HAP-1 (cell line): ENCODE results near the gene ATP6V0E1.
"Not testable (repeated sequence)": the region's sequence is repeated elsewhere in the genome, so short reads cannot be mapped to it uniquely, and the experiment has no call there.

Experiments used
- DNase-seq, 2 experiments: peaks; one replicate each; pipeline ENCODE4 v3.0.0-alpha.2; 2016 to 2020; ENCODE audit warnings: low spot score in 2 of 2
- H3K27me3 ChIP-seq: fragments of 250-450 bp; sonication (Bioruptor Pico); 2 replicates; pipeline ENCODE4 v1.5.1; 2020; ENCODE audit warnings: low read depth, mild to moderate bottlenecking, moderate library complexity
- H3K36me3 ChIP-seq: fragments of 250-450 bp; sonication (Bioruptor Pico); replicated peaks from 2 replicates; pipeline ENCODE4 v1.5.1; 2020; ENCODE audit warnings: mild to moderate bottlenecking
- H3K4me1 ChIP-seq: fragments of 250-450 bp; sonication (Bioruptor Pico); 2 replicates; pipeline ENCODE4 v1.5.1; 2020; ENCODE audit warnings: mild to moderate bottlenecking
- H3K4me3 ChIP-seq: fragments of 250-450 bp; sonication (Bioruptor Pico); 2 replicates; pipeline ENCODE4 v1.5.1; 2020; ENCODE audit warnings: mild to moderate bottlenecking, moderate library complexity
- H3K9me3 ChIP-seq: fragments of 250-450 bp; sonication (Bioruptor Pico); 2 replicates; pipeline ENCODE4 v1.5.1; 2020; ENCODE audit warnings: mild to moderate bottlenecking, moderate library complexity
- in situ Hi-C: fragments of 300-500 bp; cut with MboI; formaldehyde crosslinking; loops from 3 replicates; pipeline ENCODE4 v1.14.3; 2020; ENCODE audit warnings: low sequenced_read_pairs, inconsistent platforms, mixed read lengths

ATP6V0E1 gene

GRCh38 chr5:173041881-173042762 lies 58.6 kb downstream of the ATP6V0E1 start:
- no peaks in the 10 kb centered on the region for H3K4me1 ChIP-seq
- H3K27me3 ChIP-seq = no peaks in the 10 kb centered on the region
- DNase-seq = no peak
- H3K36me3 ChIP-seq = no peaks in the 10 kb centered on the region
- in situ Hi-C loops = no loop called here
- no peaks in the 10 kb centered on the region for H3K9me3 ChIP-seq
- no peak overlapping the region for H3K4me3 ChIP-seq

- H3K4me1 ChIP-seq = no peaks in the 10 kb centered on the region
- no peaks in the 10 kb centered on the region for H3K9me3 ChIP-seq
- H3K27me3 ChIP-seq = no peaks in the 10 kb centered on the region
- no peaks in the 10 kb centered on the region for H3K36me3 ChIP-seq
- H3K4me3 ChIP-seq = no peak overlapping the region
- in situ Hi-C loops = no loop called here
- no peak for DNase-seq
Measured at GRCh38 chr5:173042763-173043107, 59.2 kb downstream of the ATP6V0E1 start.

DNA sequence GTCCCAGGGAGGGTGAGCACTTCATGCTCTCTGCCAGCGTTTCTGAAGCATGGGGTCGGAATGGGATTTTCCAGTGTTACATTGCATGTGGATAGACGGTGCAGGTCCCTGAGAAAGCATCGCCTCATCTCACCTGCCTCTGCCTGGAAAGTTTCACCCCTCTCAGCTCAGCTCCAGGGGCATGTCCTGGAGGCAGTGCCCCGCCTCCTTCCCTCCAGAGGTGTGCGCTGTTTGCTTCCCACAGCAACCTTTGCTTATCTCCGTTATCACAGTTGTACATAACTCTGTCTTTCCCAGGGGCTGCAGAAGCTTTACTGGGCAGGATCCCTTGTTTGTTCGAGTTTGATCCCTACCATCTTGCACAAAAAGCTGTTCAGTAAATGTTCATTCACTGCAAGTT lies 61.9 kb downstream of the ATP6V0E1 start:
- in situ Hi-C loops = no loop called here

DNA sequence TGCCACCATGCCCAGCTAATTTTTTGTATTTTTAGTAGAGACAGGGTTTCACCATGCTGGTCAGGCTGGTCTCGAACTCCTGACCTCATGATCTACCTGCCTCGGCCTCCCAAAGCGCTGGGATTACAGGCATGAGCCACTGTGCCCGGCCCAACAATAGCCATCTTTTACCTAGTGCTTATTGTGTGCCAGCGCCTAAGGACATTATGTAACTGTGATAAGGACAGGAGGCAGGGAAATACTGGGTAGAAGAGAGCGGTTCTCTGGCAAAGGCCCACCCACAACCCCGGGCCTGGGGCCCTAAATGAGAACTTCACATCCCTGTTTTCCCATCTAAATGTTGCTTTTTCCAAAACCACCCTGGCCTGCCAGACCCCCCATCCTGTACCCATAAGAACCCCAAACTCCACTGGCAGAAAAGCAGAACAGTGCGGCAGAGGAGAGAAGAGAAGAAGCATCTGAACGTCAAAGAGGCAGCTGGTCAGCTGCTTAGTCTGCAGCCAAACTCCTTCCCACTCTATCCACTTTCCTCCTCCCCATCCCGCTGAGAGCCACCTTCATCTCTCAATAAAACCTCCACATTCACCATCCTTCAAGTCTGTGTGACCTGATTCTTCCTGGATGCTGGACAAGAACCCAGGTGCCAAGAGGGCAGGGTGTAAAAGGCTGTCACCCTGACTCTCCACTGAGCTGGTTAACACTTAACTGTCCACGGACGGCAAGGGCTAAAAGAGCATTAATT lies 63.7 kb downstream of the ATP6V0E1 start:
- in situ Hi-C loops, H3K36me3 ChIP-seq, H3K4me3 ChIP-seq, DNase-seq, H3K4me1 ChIP-seq, H3K27me3 ChIP-seq, H3K9me3 ChIP-seq: not testable (repeated sequence)

More for the DNA sequence above, 61.9 kb downstream of the ATP6V0E1 start:
- Histone ChIP-seq H3K4me1 (no peaks in the 10 kb centered on the region), H3K36me3 (no peaks in the 10 kb centered on the region), H3K9me3 (no peaks in the 10 kb centered on the region), H3K27me3 (no peaks in the 10 kb centered on the region; the same call in 1 of the 2 replicates), H3K4me3 (no peak overlapping the region)
- DNase-seq = no peak

GRCh38 chr5:173047838-173048105 lies 64.2 kb downstream of the ATP6V0E1 start:
- DNase-seq = no peak
- no peaks in the 10 kb centered on the region for H3K9me3 ChIP-seq
- H3K4me1 ChIP-seq = no peaks in the 10 kb centered on the region
- H3K36me3 ChIP-seq = no peaks in the 10 kb centered on the region
- in situ Hi-C loops = no loop called here
- no peak overlapping the region for H3K4me3 ChIP-seq
- no peaks in the 10 kb centered on the region; the same call in 1 of the 2 replicates for H3K27me3 ChIP-seq

DNA sequence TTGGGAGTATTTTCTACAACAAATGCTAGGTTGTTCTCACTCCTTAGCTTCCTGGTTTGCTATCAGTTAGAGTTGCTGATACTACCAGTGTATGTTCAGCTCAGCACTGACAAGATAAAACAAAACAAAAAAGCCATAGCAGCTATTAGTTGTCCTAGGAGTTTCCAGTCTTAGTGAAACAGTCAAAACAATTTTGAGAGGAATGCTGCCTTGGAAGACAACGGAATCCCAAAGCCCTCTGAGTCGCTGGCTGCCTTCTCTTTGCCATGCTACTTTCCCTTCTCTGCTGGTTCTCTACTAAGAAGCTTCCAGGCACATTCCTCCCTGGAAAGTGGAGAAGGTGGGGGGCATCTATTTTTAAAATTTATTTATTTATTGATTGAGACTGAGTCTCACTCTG lies 67.2 kb downstream of the ATP6V0E1 start:
- no peaks in the 10 kb centered on the region for H3K4me1 ChIP-seq
- no peak overlapping the region for H3K4me3 ChIP-seq
- in situ Hi-C loops = no loop called here
- H3K27me3 ChIP-seq = no peaks in the 10 kb centered on the region; the same call in 1 of the 2 replicates
- no peaks in the 10 kb centered on the region for H3K9me3 ChIP-seq
- DNase-seq = no peak
- H3K36me3 ChIP-seq = no peaks in the 10 kb centered on the region

DNA sequence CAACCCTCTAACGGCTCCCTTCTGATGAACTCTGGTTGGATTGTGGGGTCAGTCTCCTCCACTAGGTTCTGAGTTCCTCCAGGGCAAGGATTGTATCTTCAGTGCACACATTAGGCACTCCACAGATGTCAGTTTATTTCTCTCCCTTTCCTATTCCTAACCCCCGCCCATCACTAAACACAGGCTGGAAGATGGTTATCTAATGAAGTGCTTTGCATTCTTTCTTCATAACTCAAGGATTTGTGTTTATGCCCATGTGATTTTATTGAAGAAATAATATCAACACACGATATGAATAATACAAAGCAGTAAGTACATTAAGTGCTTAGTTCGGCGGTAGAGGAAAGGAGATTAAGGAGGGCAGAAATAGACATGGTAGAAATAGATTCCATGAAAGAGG lies 68.2 kb downstream of the ATP6V0E1 start:
- Histone ChIP-seq H3K27me3 (no peaks in the 10 kb centered on the region; the same call in 1 of the 2 replicates), H3K4me3 (no peak overlapping the region), H3K9me3 (no peaks in the 10 kb centered on the region), H3K4me1 (no peaks in the 10 kb centered on the region), H3K36me3 (no peaks in the 10 kb centered on the region)
- in situ Hi-C loops = no loop called here
- no peak for DNase-seq

DNA sequence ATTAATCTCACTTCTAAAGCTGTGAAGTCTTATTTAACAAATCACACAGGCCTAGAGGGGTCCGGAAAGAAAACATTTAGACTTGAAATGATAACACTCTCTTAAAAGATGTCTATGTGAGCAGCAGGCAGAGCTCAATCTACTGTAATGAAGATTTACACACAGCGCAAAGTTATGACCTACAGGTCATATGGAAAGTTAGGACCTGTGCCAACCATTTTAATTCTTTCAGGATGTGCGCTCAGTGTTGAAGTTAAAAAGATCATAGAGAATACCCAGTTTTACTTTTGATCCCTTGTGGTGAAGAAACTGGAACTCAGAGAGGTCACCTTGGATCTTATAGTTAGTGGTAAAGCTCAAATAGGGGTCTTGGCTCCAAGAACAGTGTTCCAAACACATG lies 69.5 kb downstream of the ATP6V0E1 start:
- Histone ChIP-seq H3K4me1 (no peaks in the 10 kb centered on the region), H3K4me3 (no peak overlapping the region), H3K27me3 (no peaks in the 10 kb centered on the region; the same call in 1 of the 2 replicates), H3K9me3 (no peaks in the 10 kb centered on the region), H3K36me3 (no peaks in the 10 kb centered on the region)
- in situ Hi-C loops = no loop called here
- no peak for DNase-seq

- DNase-seq = no peak
- no peaks in the 10 kb centered on the region; the same call in 1 of the 2 replicates for H3K27me3 ChIP-seq
- H3K9me3 ChIP-seq = no peaks in the 10 kb centered on the region
- in situ Hi-C loops = loop anchor here (5.0 kb wide), 1 partner anchor 73 kb away; the partner anchor contains the start of gene ATP6V0E1
- no peaks in the 10 kb centered on the region for H3K36me3 ChIP-seq
- no peaks in the 10 kb centered on the region for H3K4me1 ChIP-seq
- H3K4me3 ChIP-seq = peak overlapping the region; percentile 69
Measured at GRCh38 chr5:173055042-173055721, 71.6 kb downstream of the ATP6V0E1 start.

GRCh38 chr5:173055722-173055982 lies 72.1 kb downstream of the ATP6V0E1 start:
- no peaks in the 10 kb centered on the region for H3K36me3 ChIP-seq
- H3K4me1 ChIP-seq = no peaks in the 10 kb centered on the region
- DNase-seq = no peak
- in situ Hi-C loops = loop anchor here (5.0 kb wide), 1 partner anchor 73 kb away; the partner anchor contains the start of gene ATP6V0E1
- H3K9me3 ChIP-seq = no peaks in the 10 kb centered on the region
- H3K4me3 ChIP-seq = peak overlapping the region; percentile 69
- H3K27me3 ChIP-seq = no peaks in the 10 kb centered on the region; the same call in 1 of the 2 replicates

GRCh38 chr5:173055983-173056782 lies 72.6 kb downstream of the ATP6V0E1 start, which contains the start of gene CREBRF:
Gene CREBRF, plus strand, starts transcription at chr5:173056352. Its CDS starts 24,424 bp downstream, at chr5:173080776.
- no peaks in the 10 kb centered on the region for H3K36me3 ChIP-seq
- DNase-seq = peak; percentile 94 to 98
- in situ Hi-C loops = loop anchor here (5.0 kb wide), 1 partner anchor 74 kb away; the partner anchor contains the start of gene ATP6V0E1
- H3K27me3 ChIP-seq = no peaks in the 10 kb centered on the region
- H3K4me1 ChIP-seq = no peaks in the 10 kb centered on the region
- peak within 1 kb of the TSS; percentile 69 for H3K4me3 ChIP-seq
- no peaks in the 10 kb centered on the region for H3K9me3 ChIP-seq

DNA sequence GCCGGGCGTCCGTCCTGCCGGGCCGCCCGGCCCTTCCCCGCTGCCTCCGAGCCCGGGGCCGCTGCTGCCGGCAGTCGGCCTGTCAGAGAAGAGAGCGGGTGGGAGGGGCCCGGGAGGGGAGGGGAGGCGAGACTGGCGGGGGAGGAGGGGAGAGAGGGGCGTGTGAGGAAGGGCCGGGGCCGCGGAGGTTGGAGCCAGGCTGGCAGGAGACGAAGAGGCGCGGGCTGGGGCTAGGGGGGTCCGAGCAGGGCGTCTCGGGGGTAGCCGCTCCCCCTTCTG lies 73.2 kb downstream of the ATP6V0E1 start:
- Histone ChIP-seq H3K4me1 (no peaks in the 10 kb centered on the region), H3K4me3 (peak overlapping the region; percentile 69), H3K36me3 (no peaks in the 10 kb centered on the region), H3K27me3 (no peaks in the 10 kb centered on the region), H3K9me3 (no peaks in the 10 kb centered on the region)
- in situ Hi-C loops = loop anchor here (5.0 kb wide), 1 partner anchor 74 kb away; the partner anchor contains the start of gene ATP6V0E1
- DNase-seq = peak in 1 of 2 experiments; percentile 90
